Heart left ventricle (tissue), 13 donors: ENCODE results near the gene ARHGEF28.

ENCODE experiments used
- CTCF ChIP-seq, 12 donors: fragments of 200-600 bp; sonication (generic) in 4 of 12; IDR thresholded peaks; one replicate each; pipeline versions ENCODE4 v1.5.0 to v1.8.0; 2018 to 2022; ENCODE audit warnings: antibody characterized with exemption in 12 of 12, mild to moderate bottlenecking in 5 of 12
- POLR2A ChIP-seq, 2 donors: fragments of 450-650 bp; IDR thresholded peaks; one replicate each; pipeline ENCODE4 v1.6.1; 2017; ENCODE audit warnings: antibody characterized with exemption in 2 of 2, mild to moderate bottlenecking in 2 of 2, moderate library complexity in 2 of 2
- donor health status: ischemic (EF 13 %, LVEDD 7.1; RV severe dilation, severe dysfunction).
- donor health status: DM: no; HTN: yes; CAD: no.
- donor health status: DM: no; HTN: no; CAD: no.
- donor health status: ischemic (EF 25% LVEDD 6.9; RV normal size, moderate dysfunction).
- donor health status: ischemic (EF 25% LVEDD 5.7; RV mildly dilated, moderate dysfunction).
- donor health status: ischemic (EF 35%, LVEDD 5.7; RV mildly dilated, moderate dysfunction).
- donor health status: nonischemic (EF 11% LVEDD 7.7; RV severe dilation, severe dysfunction).
- donor health status: DM: yes; HTN: yes; CAD: no.
- donor health status: PGD.
- donor health status: ischemic (EF 29% LVEDD 5.4; RV normal size, mild dysfunction).
- donor health status: nonischemic (EF 23%, LVEDD 6.1; RV moderate dilation, normal function).

GRCh38 chr5:73915345-73915744, 289.3 kb downstream of the ARHGEF28 start:
- no peak for TF ChIP-seq POLR2A (IDR thresholded peaks at IDR 0.05)
- no peak for TF ChIP-seq CTCF (IDR thresholded peaks at IDR 0.05)
